Keratinocyte (primary cell): Measurements from ENCODE around the gene ENKUR. TPM values are rescaled to one million over a fixed set of nuclear protein-coding genes. Genes with fewer than 3 reads are reported as not detected.

ENCODE experiments used
- DNase-seq: peaks from one replicate; pipeline ENCODE4 v3.0.0-alpha.2; 2011; ENCODE audit warnings: low read depth, missing footprints, low spot score
- FAIRE-seq: peaks from 2 replicates; lab custom pipeline; 2011; peaks lifted over from hg19 to GRCh38; lab: Jason Lieb, UNC
- H2AFZ ChIP-seq: 2 replicates; pipeline ENCODE4 v1.6.0; 2012; ENCODE audit warnings: low read length, control low read depth, inconsistent platforms; ENCODE audit not compliant: control insufficient read depth
- H3K27ac ChIP-seq: 2 replicates; pipeline ENCODE4 v1.5.1; 2011; ENCODE audit warnings: low read length; ENCODE audit not compliant: control insufficient read depth, insufficient read depth
- H3K27me3 ChIP-seq: 3 replicates; pipeline ENCODE4 v1.6.0; 2011; ENCODE audit warnings: low read length; ENCODE audit not compliant: control insufficient read depth, insufficient read depth; ENCODE audit errors: extremely low read depth
- H3K36me3 ChIP-seq, 2 experiments: 2 replicates in 1 of 2; 3 replicates in 1 of 2; pipeline ENCODE4 v1.5.1; 2011; ENCODE audit warnings: low read length in 2 of 2, mild to moderate bottlenecking in 1 of 2; ENCODE audit not compliant: control insufficient read depth in 2 of 2, insufficient read depth in 2 of 2; ENCODE audit errors: extremely low read depth in 1 of 2
- H3K4me1 ChIP-seq: 3 replicates; pipeline ENCODE4 v1.5.1; 2011; ENCODE audit warnings: low read length; ENCODE audit not compliant: control insufficient read depth, insufficient read depth; ENCODE audit errors: extremely low read depth
- H3K4me2 ChIP-seq: 3 replicates; pipeline ENCODE4 v1.6.0; 2011; ENCODE audit warnings: low read depth, low read length; ENCODE audit not compliant: control insufficient read depth, insufficient read depth; ENCODE audit errors: extremely low read depth
- H3K4me3 ChIP-seq, 3 experiments: fragments of 200-600 bp in 1 of 3; sonication (generic) in 1 of 3; 2 replicates in 2 of 3; 3 replicates in 1 of 3; pipeline ENCODE4 v1.5.1; 2011 to 2016; ENCODE audit warnings: low read length in 3 of 3, mild to moderate bottlenecking in 3 of 3, control low read depth in 2 of 3, inconsistent platforms in 1 of 3, low read depth in 1 of 3, mixed read lengths in 1 of 3, mixed run types in 1 of 3, moderate library complexity in 1 of 3; ENCODE audit not compliant: control insufficient read depth in 2 of 3, insufficient read depth in 2 of 3; ENCODE audit errors: extremely low read depth in 1 of 3
- H3K79me2 ChIP-seq: 2 replicates; pipeline ENCODE4 v1.6.0; 2012; ENCODE audit warnings: low read length; ENCODE audit not compliant: control insufficient read depth, insufficient read depth
- H3K9ac ChIP-seq: 3 replicates; pipeline ENCODE4 v1.6.0; 2011; ENCODE audit warnings: low read length; ENCODE audit not compliant: control insufficient read depth, insufficient read depth; ENCODE audit errors: extremely low read depth
- H3K9me1 ChIP-seq: 3 replicates; pipeline ENCODE4 v1.6.0; 2011; ENCODE audit warnings: low read length; ENCODE audit not compliant: control insufficient read depth, insufficient read depth; ENCODE audit errors: extremely low read depth
- H3K9me3 ChIP-seq: 2 replicates; pipeline ENCODE4 v1.5.1; 2012; ENCODE audit warnings: low read depth, low read length; ENCODE audit not compliant: control insufficient read depth
- H4K20me1 ChIP-seq: 3 replicates; pipeline ENCODE4 v1.6.0; 2011; ENCODE audit warnings: low read length; ENCODE audit not compliant: control insufficient read depth, insufficient read depth; ENCODE audit errors: extremely low read depth
- EZH2 ChIP-seq: IDR thresholded peaks from one replicate; pipeline ENCODE4 v1.6.1; 2012; ENCODE audit warnings: inconsistent platforms, mild to moderate bottlenecking, low read length, moderate library complexity
- dilution Hi-C: fragments of 300-500 bp; cut with MboI; formaldehyde crosslinking; loops from one replicate; pipeline ENCODE4 v1.7.0; 2020; ENCODE audit warnings: low sequenced_read_pairs; ENCODE audit not compliant: extremely low pct_ligation_motif_present
- polyA plus RNA-seq, 5 experiments: library from polyadenylated mRNA; depleted of rRNA in 3 of 5; stranded (reverse) in 3 of 5; stranded (forward) in 1 of 5; unstranded in 1 of 5; fragments of >200 nt; gene quantifications; 1 replicate in 1 of 5; 2 replicates in 3 of 5; 3 replicates in 1 of 5; pipeline versions ENCODE4 v1.2.1 to v1.2.3, GENCODE V29; 2011 to 2012; ENCODE audit warnings: missing spikeins in 2 of 5, low read depth in 1 of 5, low replicate concordance in 1 of 5
- TF ChIP-seq, protein P1 (sequence below), 3 experiments: IDR thresholded peaks in 1 of 3; conservative IDR thresholded peaks in 1 of 3; optimal IDR thresholded peaks in 1 of 3; 2 replicates in 2 of 3; 3 replicates in 1 of 3; pipeline versions ENCODE3 to v1.5.1; 2011; ENCODE audit warnings: low read length in 3 of 3, mild to moderate bottlenecking in 3 of 3, moderate library complexity in 2 of 3, control low read depth in 1 of 3, inconsistent platforms in 1 of 3; ENCODE audit not compliant: insufficient read depth in 2 of 3; ENCODE audit errors: extremely low read depth in 1 of 3

ENKUR gene
- polyA plus RNA-seq, 1 donor (not counting 4 experiments of a cell fraction or from before 2014, with no cell fraction given) = 0.03 TPM

GRCh38 chr10:24952143-24952706 lies 63.7 kb downstream of the ENKUR start, which contains the start of gene PRTFDC1:
TSS of gene PRTFDC1 (minus strand) at chr10:24952606. CDS start at chr10:24952575, 31 bp downstream.
- H3K27me3 ChIP-seq = no peaks in the 10 kb centered on the region
- peak within 1 kb of the TSS; percentile 32 for H3K27ac ChIP-seq
- no peak for FAIRE-seq
- no peaks in the 10 kb centered on the region for H3K9me1 ChIP-seq
- dilution Hi-C loops = no loop called here
- TF ChIP-seq, protein P1, sequence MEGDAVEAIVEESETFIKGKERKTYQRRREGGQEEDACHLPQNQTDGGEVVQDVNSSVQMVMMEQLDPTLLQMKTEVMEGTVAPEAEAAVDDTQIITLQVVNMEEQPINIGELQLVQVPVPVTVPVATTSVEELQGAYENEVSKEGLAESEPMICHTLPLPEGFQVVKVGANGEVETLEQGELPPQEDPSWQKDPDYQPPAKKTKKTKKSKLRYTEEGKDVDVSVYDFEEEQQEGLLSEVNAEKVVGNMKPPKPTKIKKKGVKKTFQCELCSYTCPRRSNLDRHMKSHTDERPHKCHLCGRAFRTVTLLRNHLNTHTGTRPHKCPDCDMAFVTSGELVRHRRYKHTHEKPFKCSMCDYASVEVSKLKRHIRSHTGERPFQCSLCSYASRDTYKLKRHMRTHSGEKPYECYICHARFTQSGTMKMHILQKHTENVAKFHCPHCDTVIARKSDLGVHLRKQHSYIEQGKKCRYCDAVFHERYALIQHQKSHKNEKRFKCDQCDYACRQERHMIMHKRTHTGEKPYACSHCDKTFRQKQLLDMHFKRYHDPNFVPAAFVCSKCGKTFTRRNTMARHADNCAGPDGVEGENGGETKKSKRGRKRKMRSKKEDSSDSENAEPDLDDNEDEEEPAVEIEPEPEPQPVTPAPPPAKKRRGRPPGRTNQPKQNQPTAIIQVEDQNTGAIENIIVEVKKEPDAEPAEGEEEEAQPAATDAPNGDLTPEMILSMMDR (optimal IDR thresholded peaks at IDR 0.05 in 1 of 3, IDR thresholded peaks at IDR 0.05 in 1 of 3, conservative IDR thresholded peaks at IDR 0.05 in 1 of 3; ENCODE audit: extremely low read depth in 1 of 3, insufficient read depth in 2 of 3, low read length in 3 of 3) = peak in 2 of 3 experiments; percentile 32 to 38
- TF ChIP-seq EZH2 = no peak
- H3K79me2 ChIP-seq = no peaks in the 10 kb centered on the region
- no peak for DNase-seq
- H3K4me2 ChIP-seq = peak within 1 kb of the TSS; percentile 63
- H4K20me1 ChIP-seq = no peaks in the 10 kb centered on the region
- peak within 1 kb of the TSS; percentile 73 for H3K9ac ChIP-seq
- H3K9me3 ChIP-seq = no peaks in the 10 kb centered on the region
- no peaks in the 10 kb centered on the region for H3K36me3 ChIP-seq
- H3K4me3 ChIP-seq = peak within 1 kb of the TSS; percentile 24 to 62 (median 29)
- peaks cover 15% of the 10 kb centered on the region for H3K4me1 ChIP-seq
- H2AFZ ChIP-seq = peak within 1 kb of the TSS; percentile 88

DNA sequence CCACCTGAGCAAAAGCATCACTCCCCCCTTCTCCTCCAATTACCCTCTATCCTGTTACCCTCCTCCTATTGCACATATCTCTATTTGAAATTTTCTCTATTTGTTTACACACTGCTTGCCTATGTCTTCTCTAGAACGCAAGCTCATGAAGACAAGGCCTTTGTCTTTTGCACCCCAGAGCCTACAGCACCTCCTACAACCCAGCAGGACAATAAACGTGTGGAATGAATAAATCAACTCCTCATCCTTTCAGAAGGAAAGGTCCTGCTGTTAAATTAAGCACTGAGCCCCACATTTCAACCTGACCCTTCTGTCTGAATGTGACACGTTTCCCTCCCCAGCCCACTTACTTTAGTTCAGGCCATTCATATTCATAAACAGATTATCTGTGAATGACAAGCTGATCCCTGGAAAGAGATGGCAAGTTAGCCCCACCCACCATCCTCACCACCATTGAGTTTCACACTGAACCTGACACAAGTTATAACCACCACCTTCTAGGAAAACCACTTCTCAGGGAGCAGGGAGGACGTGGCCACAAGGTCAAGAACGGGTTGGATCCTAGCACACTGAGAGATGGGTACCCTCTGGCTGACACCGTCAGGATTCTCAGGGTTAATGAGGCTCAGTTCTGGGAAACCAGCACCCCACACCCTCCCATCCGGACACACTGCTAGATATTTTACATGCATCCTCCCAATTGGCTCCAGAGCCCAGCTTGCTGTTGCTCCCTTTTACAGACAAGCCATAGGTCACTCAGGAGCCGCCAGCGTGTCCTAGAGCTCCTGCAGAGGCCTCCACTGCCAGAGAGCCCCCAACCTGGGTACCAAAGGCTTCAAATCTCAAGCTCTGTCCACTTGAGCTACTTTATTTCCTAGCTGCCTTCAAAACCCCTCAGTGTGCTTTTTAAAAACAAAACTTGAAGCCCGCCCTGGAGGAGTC lies 64.5 kb downstream of the ENKUR start:
- Histone ChIP-seq H3K4me1 (peaks cover 19% of the 10 kb centered on the region), H3K4me3 (peak overlapping the region in 1 of 3 experiments; percentile 62), H3K9me1 (no peaks in the 10 kb centered on the region), H3K9ac (peak overlapping the region; percentile 73), H3K27ac (no peak overlapping the region), H3K4me2 (peak overlapping the region; percentile 63), H3K27me3 (no peaks in the 10 kb centered on the region), H3K36me3 (no peaks in the 10 kb centered on the region), H3K9me3 (no peaks in the 10 kb centered on the region), H3K79me2 (no peaks in the 10 kb centered on the region), H2AFZ (no peak overlapping the region), H4K20me1 (no peaks in the 10 kb centered on the region)
- DNase-seq (no peak), FAIRE-seq (no peak)
- TF ChIP-seq, protein P1 (optimal IDR thresholded peaks at IDR 0.05 in 1 of 3, IDR thresholded peaks at IDR 0.05 in 1 of 3, conservative IDR thresholded peaks at IDR 0.05 in 1 of 3; ENCODE audit: extremely low read depth in 1 of 3, insufficient read depth in 2 of 3, low read length in 3 of 3) = no peak
- no peak for TF ChIP-seq EZH2
- dilution Hi-C loops = no loop called here
